Activated CD8-positive, alpha-beta memory T cell treated with anti-CD3 and anti-CD28 coated beads for 36 hours (primary cell): ENCODE data around the gene RSL24D1. TPM values are rescaled to one million over a fixed set of nuclear protein-coding genes. Genes with fewer than 3 reads are reported as not detected.

ENCODE experiments used
- CTCF ChIA-PET: fragments of 350-600 bp; sonication (Branson Sonifier 250); formaldehyde crosslinking; loops from one replicate; lab custom pipeline; 2021; ENCODE audit warnings: antibody characterized with exemption; lab: Charles Lee
- POLR2A ChIA-PET: fragments of 350-600 bp; sonication (Branson Sonifier 250); formaldehyde crosslinking; loops from one replicate; lab custom pipeline; 2021; ENCODE audit warnings: antibody characterized with exemption; lab: Charles Lee
- total RNA-seq, 2 experiments: library from RNA; stranded (reverse); gene quantifications; one replicate each; pipeline ENCODE4 v1.2.3, GENCODE V29; 2021

RSL24D1 gene
- total RNA-seq, 2 experiments from 2014 or later = 180 to 190 TPM

- CTCF ChIA-PET = no interaction called here
- POLR2A ChIA-PET = no interaction called here
Observed at GRCh38 chr15:55133972-55134371, 62.8 kb downstream of the RSL24D1 start.

GRCh38 chr15:55132672-55133071, 64.1 kb downstream of the RSL24D1 start:
- ChIA-PET CTCF (no interaction called here), POLR2A (no interaction called here)

Other genes starting within 250 kb of the RSL24D1 start
- 100 to 1,000 TPM; 225 to 229 TPM for gene RAB27A, start 92.9 kb upstream of the RSL24D1 start, total RNA-seq
- gene PIGBOS1, start 122.2 kb upstream of the RSL24D1 start, total RNA-seq = 10 to 100 TPM; 10.6 to 11.9 TPM
- gene PIGB, start 122.3 kb upstream of the RSL24D1 start, total RNA-seq = 10 to 100 TPM; 18.5 to 22.2 TPM
- 10 to 100 TPM; 11.3 to 11.4 TPM for gene CCPG1, start 211.4 kb upstream of the RSL24D1 start, total RNA-seq
- not detected for gene PIERCE2, start 211.6 kb upstream of the RSL24D1 start, total RNA-seq